NCI-H524 treated with DMSO at 0.1 percent for 48 hours (cell line): ENCODE measurements around the gene KLF5.

Experiments
- DNase-seq: peaks from one replicate; lab custom pipeline; 2025; lab: John Stamatoyannopoulos, UW

KLF5 gene

GRCh38 chr13:73059460-73060250 lies 850 bp downstream of the KLF5 start:
- no peak for DNase-seq

- no peak for DNase-seq
Measured at GRCh38 chr13:73060251-73061160, 1.7 kb downstream of the KLF5 start.

GRCh38 chr13:73061473-73061872 lies 2.7 kb downstream of the KLF5 start:
- DNase-seq, result no peak

- DNase-seq, result no peak
Measured at GRCh38 chr13:73061876-73062275, 3.1 kb downstream of the KLF5 start.

- DNase-seq, result no peak
Measured at GRCh38 chr13:73062468-73062867, 3.7 kb downstream of the KLF5 start.

GRCh38 chr13:73063166-73063565 lies 4.4 kb downstream of the KLF5 start:
- no peak for DNase-seq

- DNase-seq, result no peak
Measured at GRCh38 chr13:73065036-73065435, 6.2 kb downstream of the KLF5 start.

- DNase-seq, result no peak
Measured at GRCh38 chr13:73065665-73066340, 7.0 kb downstream of the KLF5 start.

GRCh38 chr13:73069206-73069805 lies 10.5 kb downstream of the KLF5 start:
- no peak for DNase-seq

GRCh38 chr13:73070451-73071098 lies 11.8 kb downstream of the KLF5 start:
- no peak for DNase-seq

GRCh38 chr13:73072239-73072900 lies 13.6 kb downstream of the KLF5 start:
- DNase-seq, result no peak

GRCh38 chr13:73073050-73073449 lies 14.2 kb downstream of the KLF5 start:
- no peak for DNase-seq

GRCh38 chr13:73074014-73074413 lies 15.2 kb downstream of the KLF5 start:
- no peak for DNase-seq

GRCh38 chr13:73074926-73075325 lies 16.1 kb downstream of the KLF5 start:
- DNase-seq, result no peak

GRCh38 chr13:73075546-73075945 lies 16.7 kb downstream of the KLF5 start:
- no peak for DNase-seq

GRCh38 chr13:73075954-73076353 lies 17.1 kb downstream of the KLF5 start:
- no peak for DNase-seq

- no peak for DNase-seq
Measured at GRCh38 chr13:73077865-73078264, 19.1 kb downstream of the KLF5 start.

- no peak for DNase-seq
Measured at GRCh38 chr13:73079359-73079758, 20.6 kb downstream of the KLF5 start.

- no peak for DNase-seq
Measured at GRCh38 chr13:73081256-73081915, 22.6 kb downstream of the KLF5 start.

- DNase-seq, result no peak
Measured at GRCh38 chr13:73082471-73082870, 23.7 kb downstream of the KLF5 start.

GRCh38 chr13:73082895-73083294 lies 24.1 kb downstream of the KLF5 start:
- no peak for DNase-seq
